HG02610 (cell line): ENCODE results near the gene TNFRSF4.
"Not testable (repeated sequence)": the region's sequence is repeated elsewhere in the genome, so short reads cannot be mapped to it uniquely, and the experiment has no call there.

Source experiments
- ATAC-seq: cut with Tn5 transposase; IDR thresholded peaks from one replicate; pipeline ENCODE4 v1.9.1; 2021; ENCODE audit warnings: mild to moderate bottlenecking, moderate library complexity; ENCODE audit not compliant: unreplicated experiment

Gene TNFRSF4

DNA sequence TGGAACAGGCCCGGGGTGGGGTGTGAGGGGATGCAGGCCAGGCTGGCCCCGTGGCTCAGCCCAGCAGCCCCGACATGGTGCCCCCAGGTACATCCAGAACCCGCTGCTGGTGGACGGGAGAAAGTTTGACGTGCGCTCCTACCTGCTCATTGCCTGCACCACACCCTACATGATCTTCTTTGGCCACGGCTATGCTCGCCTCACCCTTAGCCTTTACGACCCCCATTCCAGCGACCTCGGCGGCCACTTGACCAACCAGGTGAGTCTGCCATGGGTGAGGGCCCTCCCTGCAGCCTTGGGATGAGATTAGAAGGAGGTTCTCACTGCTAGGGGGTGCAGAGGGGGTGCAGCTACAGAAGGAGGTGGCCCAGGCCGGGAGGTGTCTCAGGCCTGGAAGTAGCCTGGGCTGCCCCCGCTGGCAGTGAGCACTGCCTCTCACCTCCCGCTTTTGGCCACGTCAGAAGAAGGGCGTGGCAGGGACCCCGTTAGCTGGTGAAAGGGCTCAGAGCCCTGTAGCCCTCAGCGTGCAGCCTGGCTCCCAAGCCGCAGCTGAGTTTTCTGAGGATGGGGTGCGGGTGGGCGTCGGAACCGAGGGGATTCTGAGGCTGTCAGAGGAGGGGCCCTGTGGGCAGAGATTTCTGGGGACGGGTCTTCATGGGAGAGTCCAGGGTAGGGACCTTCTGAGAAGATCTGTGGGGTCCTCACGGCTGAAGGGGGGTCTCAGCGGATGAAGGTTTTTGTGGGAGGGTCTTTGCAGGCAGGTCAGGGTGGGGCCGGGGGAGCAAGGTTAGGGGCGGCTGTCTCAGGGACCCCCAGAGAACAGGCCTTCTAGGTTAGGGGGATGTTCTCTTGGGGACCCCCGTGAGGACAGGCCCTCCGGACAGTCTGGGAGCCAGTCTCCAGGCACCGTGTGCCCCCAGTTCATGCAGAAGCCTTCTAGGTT is 29.8 kb downstream of the TNFRSF4 start:
- ATAC-seq, result no peak

DNA sequence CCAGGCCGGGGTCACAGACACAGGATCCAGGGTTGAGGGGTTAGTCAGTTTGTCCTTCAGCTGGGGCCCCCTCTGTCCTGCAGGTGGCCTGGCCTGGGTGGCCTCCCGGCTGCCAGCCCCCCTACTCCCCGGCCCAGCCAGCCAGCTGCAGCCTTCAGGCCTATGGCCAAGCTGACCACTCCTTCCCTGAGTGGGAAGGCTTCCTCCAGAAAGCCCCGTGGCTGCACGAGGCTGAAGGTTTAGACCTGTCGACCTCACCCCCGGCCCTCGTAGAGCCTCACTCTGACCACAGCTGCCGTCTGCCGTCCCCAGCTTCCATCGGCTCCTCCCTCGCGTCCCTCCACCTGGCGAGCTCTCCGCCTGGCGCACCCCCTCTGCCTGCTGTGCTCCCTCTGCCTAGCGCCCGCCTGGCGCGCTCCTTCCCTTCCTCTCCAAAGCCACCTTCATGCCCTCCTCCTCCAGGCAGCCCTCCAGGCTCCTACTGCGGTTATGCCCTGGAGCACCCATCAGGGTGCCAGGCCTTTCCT is 30.7 kb downstream of the TNFRSF4 start:
- no peak for ATAC-seq

DNA sequence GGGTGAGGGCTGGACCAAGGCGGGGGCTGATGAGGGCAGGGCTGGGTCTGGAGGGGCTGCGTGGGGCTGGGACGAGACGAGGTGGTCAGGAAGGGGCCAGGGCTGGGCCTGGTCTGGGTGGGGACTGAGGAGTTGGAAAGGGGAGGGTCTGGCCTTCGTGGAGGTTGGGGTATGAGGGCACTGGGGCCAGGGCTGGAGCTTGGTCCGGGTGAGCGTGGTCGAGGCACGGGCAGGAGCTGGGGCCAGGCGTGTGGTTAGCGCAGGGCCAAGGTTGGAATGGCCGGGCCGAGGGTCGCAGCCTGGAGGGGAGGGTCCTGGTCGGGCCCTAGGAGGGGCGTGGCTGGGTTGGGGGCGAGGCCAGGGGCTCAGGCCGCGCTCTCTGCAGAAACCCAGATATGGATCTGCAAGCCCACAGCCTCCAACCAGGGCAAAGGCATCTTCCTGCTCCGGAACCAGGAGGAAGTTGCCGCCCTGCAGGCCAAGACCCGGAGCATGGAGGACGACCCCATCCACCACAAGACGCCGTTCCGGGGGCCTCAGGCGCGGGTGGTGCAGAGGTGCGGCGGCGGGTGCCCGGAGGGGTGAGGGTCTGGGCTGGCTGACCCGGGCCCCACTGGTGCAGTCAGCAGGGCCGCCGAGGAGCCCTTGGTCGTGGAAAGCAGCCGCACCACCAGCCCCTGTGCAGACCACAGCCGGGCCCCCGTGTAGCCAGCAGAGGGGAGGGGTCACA is 31.3 kb downstream of the TNFRSF4 start:
- no peak for ATAC-seq

DNA sequence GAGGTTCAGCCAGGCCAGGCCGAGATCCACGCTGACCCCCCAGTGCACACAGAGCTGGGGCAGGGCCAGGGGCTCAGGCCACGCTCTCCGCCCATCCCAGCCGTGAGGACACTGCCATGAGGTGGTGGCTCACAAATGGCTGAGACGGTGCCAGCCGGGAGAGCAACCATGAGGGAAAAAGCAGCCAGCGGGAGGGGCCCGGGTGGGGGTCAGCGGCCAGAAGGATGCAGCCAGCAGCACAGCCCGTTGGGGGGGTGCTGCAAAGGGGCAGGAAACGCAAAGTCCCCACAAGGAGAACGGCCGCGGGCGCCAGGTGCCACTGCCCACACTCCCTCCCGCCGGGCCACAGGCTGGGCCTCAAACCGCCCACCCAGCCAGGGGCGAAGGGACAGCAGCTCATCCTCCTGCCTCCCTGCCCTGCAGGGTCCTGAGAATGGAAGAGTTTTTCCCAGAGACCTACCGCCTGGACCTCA is 32.0 kb downstream of the TNFRSF4 start:
- ATAC-seq, result no peak

DNA sequence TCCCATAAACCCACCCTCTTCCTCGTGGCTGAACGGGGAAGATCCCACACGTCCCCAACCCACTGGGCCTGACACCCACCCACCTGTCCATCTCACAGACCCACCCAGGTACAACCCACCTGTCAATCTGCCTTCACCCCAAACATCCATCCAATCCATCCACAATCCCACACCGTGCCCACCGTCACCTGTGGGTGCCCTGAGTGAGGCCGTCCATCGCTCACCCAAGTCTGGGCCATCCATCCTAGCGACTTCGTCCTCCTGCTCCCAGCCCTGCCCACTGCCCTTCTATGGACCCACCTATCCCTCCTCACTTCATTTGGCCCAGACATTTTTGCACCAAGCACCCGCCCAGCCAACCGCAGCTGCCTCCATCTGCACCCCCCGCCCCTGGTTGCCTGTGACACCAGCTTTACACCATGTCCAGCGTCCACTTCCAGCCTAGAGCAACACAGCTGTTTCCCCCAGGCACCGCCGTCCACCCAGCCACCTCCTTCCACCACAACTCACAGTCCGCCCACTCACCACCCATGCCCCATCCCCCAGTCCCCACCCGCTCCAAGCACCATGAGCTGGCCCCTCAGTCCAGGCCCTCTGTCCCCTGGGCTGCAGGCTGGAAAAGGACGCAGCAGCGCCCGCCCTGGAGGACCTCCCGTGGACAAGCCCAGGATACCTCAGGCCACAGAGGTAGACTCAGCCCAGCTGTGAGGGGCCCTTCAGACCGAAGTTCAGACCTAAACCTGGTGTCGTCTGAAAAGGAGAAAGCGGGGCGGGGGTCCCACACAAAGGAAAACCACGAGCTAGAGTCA is 32.6 kb downstream of the TNFRSF4 start:
- no peak for ATAC-seq

DNA sequence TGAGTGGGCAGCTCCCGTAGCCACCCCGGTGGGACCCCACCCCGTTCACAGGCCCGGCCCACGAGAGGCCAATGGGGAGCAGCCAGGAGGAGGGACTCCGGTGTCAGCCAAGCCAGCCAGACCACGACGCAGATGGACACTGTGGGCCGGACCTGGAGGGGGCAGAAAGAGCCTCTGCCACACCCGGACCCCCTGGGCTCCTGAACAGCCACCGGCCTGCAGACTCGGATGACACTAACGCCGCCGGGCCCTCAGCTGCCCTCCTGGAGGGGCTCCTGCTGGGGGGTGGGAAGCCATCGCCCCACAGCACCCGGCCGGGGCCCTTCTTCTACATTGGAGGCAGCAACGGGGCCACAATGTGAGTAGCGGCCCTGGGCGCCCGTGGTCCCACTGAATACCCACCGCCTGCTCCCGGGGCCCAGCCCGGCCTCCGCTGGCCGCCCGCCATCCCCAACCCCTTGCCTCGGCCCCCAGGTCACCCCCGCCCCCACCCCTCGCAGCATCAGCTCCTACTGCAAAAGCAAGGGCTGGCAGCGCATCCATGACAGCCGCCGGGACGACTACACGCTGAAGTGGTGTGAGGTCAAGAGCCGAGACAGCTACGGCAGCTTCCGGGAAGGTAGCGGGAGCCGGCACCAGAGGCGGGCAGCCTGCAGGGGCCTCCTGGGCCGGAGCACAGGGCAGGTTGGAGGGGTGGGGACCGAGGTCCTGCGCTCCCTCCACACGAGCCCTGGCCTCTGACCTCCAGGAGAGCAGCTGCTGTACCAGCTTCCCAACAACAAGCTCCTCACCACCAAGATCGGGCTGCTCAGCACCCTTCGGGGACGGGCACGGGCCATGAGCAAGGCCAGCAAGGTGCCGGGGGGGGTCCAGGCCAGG is 33.7 kb downstream of the TNFRSF4 start:
- no peak for ATAC-seq

DNA sequence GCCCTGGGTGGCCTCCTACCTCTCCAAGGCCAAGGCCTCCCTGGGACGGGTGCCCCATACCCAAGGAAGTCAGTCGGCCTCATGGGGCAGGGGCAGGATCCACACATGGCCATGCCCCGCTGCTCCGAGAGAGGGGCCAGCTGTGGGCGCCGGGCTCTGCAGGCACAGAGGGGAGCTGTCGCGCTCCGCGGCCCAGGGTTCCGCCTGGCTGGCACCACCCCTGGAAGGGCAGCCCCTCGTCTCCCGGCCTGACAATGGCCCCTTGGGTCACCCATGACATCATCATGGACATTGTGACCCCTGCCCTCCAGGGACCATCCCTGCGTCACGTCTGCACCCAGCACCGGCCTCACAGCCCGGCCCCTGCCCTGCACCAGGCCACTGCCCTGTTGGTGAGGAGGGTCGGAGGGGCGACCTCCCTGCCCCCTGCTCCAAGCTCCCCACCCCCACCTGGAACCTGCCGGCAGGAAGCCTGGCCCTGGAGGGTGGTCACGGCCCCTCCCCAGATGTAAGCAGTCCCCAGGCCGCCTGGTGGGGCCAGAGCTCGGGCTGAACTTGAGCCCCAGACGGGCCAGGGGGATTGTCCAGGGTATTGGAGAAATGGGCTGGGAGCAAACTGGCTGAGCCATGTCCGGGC is 34.5 kb downstream of the TNFRSF4 start:
- no peak for ATAC-seq

DNA sequence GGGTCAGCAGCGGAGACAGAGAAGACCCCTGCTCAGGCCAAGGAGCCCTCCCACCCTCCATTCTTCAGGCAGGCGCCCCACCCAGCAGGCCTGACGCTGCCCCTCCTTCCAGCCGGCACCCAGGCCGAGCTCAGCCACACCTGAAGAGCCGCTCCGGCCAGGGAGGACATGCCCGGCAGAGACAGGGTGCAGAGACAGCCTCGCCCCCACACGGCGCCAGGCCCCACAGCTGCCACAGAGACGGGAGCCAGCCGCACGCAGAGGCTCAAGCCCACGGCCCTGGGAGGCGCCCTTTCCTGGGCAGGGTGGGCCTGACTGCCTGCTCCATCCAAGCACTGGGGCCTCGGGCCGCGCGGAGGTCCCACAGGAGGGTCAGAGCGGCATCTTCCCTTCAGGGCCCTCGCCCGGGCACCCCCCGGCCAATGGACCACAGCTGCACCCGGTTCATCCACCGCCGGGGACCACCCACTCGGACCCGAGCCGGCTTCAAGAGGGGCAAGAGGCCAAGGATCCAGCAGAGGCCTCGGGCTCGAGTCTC is 35.1 kb downstream of the TNFRSF4 start:
- no peak for ATAC-seq

DNA sequence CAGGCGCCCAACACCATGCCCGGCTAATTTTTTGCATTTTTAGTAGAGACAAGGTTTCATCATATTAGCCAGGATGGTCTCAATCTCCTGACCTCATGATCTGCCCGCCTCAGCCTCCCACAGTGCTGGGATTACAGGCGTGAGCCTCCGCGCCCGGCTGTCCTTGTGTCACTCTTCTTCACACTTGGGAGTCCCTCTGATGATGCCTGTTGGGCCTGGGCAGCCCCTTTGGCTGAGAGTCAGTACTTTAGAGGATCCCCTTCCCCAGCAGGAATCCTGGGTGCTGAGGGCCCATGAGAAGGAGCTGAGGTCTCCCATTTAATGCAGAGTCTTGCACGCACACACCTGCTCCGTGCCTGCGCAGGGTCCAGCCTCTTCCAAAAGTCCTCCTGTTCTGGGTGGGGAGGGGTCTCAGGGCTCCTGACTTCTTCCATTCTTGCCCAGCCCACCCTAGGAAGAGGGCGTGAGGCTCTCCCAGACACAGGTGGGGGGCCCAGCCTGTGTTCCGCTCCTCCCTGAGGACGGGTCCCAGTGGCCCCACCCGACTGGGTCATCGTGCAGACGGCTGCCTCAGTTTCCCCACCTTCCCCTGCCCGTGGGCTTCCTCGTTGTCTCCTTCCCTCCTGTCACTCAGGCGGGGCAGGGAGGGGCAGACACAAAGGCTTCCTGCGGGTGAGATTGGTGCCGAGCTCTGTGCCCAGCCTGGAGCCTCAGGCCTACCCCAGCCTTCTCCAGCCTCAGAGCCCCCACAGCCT is 36.3 kb downstream of the TNFRSF4 start:
- no peak for ATAC-seq

DNA sequence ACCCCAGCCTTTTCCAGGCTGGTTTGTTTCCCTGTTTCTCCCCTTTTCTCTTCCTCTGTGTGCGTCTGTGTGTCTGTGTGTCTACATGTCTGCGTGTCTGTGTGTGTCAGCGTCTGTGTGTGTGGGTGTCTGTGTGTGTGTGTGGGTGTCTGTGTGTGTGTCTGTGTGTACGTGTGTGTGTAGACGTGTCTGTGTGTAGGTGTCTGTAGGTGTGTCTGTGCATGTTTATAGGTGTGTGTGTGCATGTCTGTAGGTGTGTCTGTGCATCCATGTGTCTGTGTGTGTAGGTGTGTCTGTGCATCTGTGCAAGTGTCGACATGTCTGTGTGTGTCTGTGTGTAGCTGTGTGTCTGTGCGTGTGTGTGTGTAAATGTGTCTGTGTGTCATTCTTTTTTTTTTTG is 37.0 kb downstream of the TNFRSF4 start:
- ATAC-seq, result no peak

DNA sequence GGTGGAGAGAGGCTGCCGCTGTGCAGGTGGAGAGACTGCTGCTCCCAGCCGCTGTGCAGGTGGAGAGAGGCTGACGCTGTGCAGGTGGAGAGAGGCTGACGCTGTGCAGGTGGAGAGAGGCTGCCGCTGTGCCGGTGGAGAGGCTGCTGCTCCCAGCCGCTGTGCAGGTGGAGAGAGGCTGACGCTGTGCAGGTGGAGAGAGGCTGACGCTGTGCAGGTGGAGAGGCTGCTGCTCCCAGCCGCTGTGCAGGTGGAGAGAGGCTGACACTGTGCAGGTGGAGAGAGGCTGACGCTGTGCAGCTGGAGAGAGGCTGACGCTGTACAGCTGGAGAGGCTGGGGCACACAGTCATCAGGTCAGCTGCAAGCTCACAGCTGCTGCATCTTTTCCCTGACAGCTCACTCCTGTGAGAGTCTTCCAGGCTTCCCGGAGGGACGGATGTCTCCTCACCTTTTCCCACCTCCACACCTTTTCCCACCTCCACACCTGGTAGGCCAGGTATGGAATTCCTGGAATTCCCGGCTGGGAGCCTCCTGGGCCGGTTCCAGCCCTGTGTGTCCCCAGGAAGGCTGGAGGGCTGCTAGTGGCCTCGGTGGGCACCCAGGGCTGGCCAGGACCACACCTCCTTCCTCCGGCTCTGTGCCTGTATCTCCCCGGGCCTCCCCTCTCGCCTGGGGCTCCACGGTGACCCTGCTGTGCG is 37.7 kb downstream of the TNFRSF4 start:
- ATAC-seq, result not testable (repeated sequence)

DNA sequence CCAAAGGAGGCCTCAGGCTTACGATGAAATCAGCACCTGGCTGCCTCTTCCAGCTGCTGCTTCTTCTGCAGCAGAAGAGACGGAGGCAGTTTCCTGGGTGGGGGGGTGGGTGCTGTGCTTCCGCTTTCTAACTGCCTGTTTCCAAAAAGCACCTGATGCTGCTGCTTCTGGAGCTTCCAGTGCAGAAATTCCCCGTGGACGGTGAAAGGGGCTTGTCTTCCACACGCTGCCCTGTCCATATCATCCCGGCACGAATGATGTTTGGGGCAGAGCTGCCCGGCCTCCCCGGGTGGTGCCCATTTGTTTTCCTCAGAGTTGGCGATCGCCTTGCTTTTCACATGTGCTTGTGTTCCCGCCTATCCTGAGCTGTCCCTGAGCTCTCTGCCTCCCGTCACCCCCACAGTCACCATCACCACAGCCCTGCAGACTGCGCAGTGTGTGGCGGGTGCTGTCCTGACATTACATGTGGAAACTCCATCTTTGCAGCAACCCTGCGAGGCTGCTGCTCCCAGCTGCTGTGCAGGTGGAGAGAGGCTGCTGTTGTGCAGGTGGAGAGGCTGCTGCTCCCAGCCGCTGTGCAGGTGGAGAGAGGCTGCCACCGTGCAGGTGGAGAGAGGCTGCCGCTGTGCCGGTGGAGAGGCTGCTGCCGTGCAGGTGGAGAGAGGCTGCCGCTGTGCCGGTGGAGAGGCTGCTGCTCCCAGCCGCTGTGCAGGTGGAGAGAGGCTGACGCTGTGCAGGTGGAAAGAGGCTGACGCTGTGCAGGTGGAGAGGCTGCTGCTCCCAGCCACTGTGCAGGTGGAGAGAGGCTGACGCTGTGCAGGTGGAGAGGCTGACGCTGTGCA is 38.5 kb downstream of the TNFRSF4 start:
- no peak for ATAC-seq

DNA sequence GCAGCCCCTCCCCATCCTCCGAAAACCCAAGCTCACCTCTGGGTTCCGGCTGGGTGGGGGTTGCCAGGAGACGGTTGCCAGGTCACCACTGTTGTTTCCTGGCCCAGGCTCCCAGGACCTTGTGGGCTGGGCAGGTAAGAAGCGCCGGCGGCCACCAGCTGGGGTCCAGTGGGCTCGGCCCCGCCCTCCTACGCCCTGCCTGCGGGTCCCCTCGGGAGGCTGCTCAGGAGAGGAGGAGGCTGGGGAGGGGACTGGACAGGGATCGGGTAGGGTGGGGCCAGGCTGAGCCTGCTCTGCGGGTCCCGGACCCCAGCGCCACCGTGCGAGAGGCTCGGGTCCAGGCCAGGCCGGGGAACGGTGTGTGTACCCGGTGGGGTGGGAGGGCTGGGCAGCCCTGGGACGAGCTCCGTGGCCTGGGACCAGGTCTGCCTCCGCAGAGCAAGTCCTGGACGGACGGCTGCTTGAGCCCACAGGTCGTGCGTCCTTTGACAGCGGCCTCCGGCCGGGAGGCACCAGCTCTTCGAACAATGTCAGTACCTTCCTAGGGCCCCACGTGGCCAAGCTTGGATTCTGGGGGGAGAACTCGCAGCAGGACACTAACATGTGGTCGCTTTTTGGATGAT is 40.0 kb downstream of the TNFRSF4 start, which contains the start of gene TTLL10:
TTLL10 (plus strand) TSS at position 88 of the 623 bp plus-strand sequence. CDS start 5,336 bp downstream, outside the sequence.
- no peak for ATAC-seq

DNA sequence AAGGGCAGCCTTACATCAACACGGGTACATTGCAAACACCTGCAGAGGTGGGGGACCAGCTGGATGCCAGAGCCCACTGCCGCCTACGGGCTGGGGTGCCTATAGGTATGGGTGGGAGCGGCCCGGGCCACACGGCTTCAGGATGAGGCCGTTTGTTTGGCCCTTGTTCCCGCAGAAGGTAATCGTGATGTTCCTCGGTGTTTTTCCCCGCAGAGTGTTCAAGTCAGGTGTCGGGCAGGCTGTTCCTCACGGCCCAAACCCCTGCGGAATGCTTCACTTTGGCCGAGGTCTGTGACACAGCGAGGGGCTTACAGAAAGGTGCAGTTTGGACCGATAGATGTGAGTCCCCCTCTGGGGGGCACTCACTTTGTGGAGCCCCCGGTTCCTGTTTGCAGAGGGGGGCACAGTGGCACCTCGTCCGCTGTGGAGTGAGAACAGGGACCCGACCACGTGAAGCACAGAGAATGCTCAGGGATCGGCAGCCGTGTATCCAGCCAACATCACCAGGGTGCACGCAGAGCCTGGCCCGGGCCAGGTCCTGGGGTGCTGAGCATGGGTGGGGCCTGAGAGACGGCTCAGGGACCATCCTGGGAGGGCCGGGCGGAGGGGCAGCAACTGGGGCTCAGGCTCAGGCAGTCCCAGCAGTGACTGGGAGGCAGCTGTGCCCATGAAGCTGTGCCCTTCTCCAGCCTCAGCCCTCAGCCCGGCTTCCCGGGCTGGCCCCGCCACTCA is 40.7 kb downstream of the TNFRSF4 start:
- no peak for ATAC-seq

DNA sequence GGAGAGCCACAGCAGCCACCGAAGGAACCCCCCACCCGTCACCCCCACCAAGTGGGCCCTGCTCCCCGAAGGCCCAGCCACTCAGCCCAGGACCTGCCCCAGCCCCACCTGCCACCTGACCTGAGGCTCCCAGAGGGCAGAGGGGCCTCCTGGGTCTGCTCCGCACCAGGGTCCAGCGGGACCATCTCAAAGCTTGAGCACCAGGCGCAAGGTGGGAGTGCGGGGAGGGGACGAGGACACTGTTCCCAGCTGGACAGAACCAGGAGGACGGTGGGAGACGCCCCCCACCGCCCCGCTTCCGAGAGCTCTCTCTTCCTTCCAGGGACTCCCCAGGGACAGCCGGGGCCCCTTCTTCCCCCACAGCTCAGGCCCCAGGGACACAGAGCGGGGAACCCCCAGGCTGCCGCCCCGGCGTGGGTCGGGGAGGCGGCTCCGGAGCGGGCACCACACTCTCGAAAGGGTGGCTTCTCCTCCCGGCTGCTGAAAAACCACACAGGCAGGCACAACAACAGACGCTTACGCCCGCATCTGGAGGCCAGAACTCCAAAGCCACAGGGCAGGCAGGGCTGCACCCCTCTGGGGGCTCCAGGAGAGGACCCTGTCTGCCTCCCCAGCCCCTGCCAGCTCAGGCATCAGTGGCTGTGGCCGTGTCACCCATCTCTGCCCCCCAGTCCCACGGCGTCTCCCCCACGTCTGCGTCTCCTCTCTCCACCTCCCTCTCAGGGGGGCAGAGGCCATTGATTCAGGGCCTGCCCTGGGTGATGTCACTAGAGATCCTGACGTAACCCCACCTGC is 42.2 kb downstream of the TNFRSF4 start:
- no peak for ATAC-seq
